Activated naive CD4-positive, alpha-beta T cell treated with anti-CD3 and anti-CD28 coated beads for 36 hours (primary cell): ENCODE measurements around the gene ZHX3. TPM values are rescaled to one million over a fixed set of nuclear protein-coding genes. Genes with fewer than 3 reads are reported as not detected.
A peak's percentile ranks its signal among the peaks of the same experiment; 100 is the strongest.
"Not testable (repeated sequence)": the region's sequence is repeated elsewhere in the genome, so short reads cannot be mapped to it uniquely, and the experiment has no call there.

ENCODE experiments used
- CTCF ChIA-PET: fragments of 350-600 bp; sonication (Branson Sonifier 250); formaldehyde crosslinking; loops from one replicate; lab custom pipeline; 2021; ENCODE audit warnings: antibody characterized with exemption; lab: Charles Lee
- DNase-seq: peaks from one replicate; pipeline ENCODE4 v3.0.0-alpha.2; 2020
- H3K27ac Mint-ChIP-seq: one replicate; pipeline ENCODE4 v1.8.0; 2021; ENCODE audit warnings: mild to moderate bottlenecking, mixed read lengths
- H3K27me3 Mint-ChIP-seq: one replicate; pipeline ENCODE4 v1.8.0; 2021; ENCODE audit warnings: low read depth, mixed read lengths
- H3K36me3 Mint-ChIP-seq: one replicate; pipeline ENCODE4 v1.8.0; 2021; ENCODE audit warnings: low read depth, mixed read lengths
- H3K4me1 Mint-ChIP-seq: one replicate; pipeline ENCODE4 v1.8.0; 2021; ENCODE audit warnings: low read depth, mixed read lengths
- H3K4me3 Mint-ChIP-seq: one replicate; pipeline ENCODE4 v1.8.0; 2021; ENCODE audit warnings: mild to moderate bottlenecking, moderate library complexity, mixed read lengths
- H3K9me3 Mint-ChIP-seq: one replicate; pipeline ENCODE4 v1.8.0; 2021; ENCODE audit warnings: mixed read lengths
- intact Hi-C: fragments of 100-400 bp; cut with micrococcal nuclease; formaldehyde crosslinking; loops from one replicate; pipeline ENCODE4 v1.15.1; 2023
- total RNA-seq, 2 experiments: library from RNA; stranded (reverse); gene quantifications; one replicate each; pipeline ENCODE4 v1.2.3, GENCODE V29; 2021

The ZHX3 gene
- total RNA-seq, 2 experiments from 2014 or later, result 9.4 to 9.9 TPM

GRCh38 chr20:41318271-41318649 is 729 bp upstream of the ZHX3 start:
- intact Hi-C loops, result loop anchor here (5.0 kb wide), 2 partner anchors 161 to 291 kb away; partner anchors contain the start of gene TOP1
- DNase-seq, result no peak
- CTCF ChIA-PET, result interaction anchor here (1.2 to 1.4 kb wide), 2 partner anchors 21 to 350 kb away, joined by 3 read pairs; no protein-coding TSS in a partner anchor
- peaks cover 29% of the 10 kb centered on the region for H3K4me1 Mint-ChIP-seq
- H3K27me3 Mint-ChIP-seq, result no peaks in the 10 kb centered on the region
- peak overlapping the region; percentile 64 for H3K4me3 Mint-ChIP-seq
- H3K9me3 Mint-ChIP-seq, result no peaks in the 10 kb centered on the region
- no peak overlapping the region for H3K27ac Mint-ChIP-seq
- no peaks in the 10 kb centered on the region for H3K36me3 Mint-ChIP-seq

- peak overlapping the region; percentile 85 for H3K4me3 Mint-ChIP-seq
- peaks cover 29% of the 10 kb centered on the region for H3K4me1 Mint-ChIP-seq
- CTCF ChIA-PET, result no interaction called here
- no peaks in the 10 kb centered on the region for H3K9me3 Mint-ChIP-seq
- intact Hi-C loops, result loop anchor here (1.0 to 5.0 kb wide), 5 partner anchors 12 to 290 kb away; partner anchors contain the start of genes LPIN3 and TOP1
- H3K36me3 Mint-ChIP-seq, result no peaks in the 10 kb centered on the region
- H3K27me3 Mint-ChIP-seq, result no peaks in the 10 kb centered on the region
- peak overlapping the region; percentile 65 for H3K27ac Mint-ChIP-seq
- peak; percentile 74 for DNase-seq
Observed at GRCh38 chr20:41316602-41317545, 657 bp downstream of the ZHX3 start.

- Mint-ChIP-seq H3K4me3 (peak overlapping the region; percentile 85), H3K4me1 (peaks cover 29% of the 10 kb centered on the region), H3K36me3 (no peaks in the 10 kb centered on the region), H3K9me3 (no peaks in the 10 kb centered on the region), H3K27ac (no peak overlapping the region), H3K27me3 (no peaks in the 10 kb centered on the region)
- CTCF ChIA-PET, result no interaction called here
- DNase-seq, result no peak
- intact Hi-C loops, result loop anchor here (5.0 kb wide), 2 partner anchors 159 to 289 kb away; partner anchors contain the start of gene TOP1
Observed at GRCh38 chr20:41316051-41316450, 1.5 kb downstream of the ZHX3 start.

DNA sequence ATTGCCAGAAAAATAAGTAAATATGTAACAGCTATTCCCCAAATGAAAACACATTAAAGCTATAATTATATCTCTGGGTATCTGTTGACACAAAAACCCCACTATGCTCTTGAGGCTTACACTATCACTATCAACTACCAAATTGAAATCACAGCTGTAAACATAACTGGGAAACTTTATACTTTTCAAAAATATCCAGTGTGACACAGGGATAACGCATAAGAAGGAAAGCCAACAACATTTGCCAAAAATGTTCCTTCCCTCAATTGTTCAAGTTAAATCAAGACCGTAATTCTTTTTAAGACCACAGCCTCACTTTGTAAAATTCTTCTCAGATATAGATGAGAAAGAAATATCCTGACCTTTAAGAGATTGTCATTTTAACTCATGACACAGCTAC is 3.1 kb downstream of the ZHX3 start:
- H3K27ac Mint-ChIP-seq, result no peak overlapping the region
- H3K27me3 Mint-ChIP-seq, result no peaks in the 10 kb centered on the region
- H3K9me3 Mint-ChIP-seq, result no peaks in the 10 kb centered on the region
- H3K4me3 Mint-ChIP-seq, result no peak overlapping the region
- DNase-seq, result no peak
- no peaks in the 10 kb centered on the region for H3K36me3 Mint-ChIP-seq
- intact Hi-C loops, result no loop called here
- H3K4me1 Mint-ChIP-seq, result peaks cover 26% of the 10 kb centered on the region
- CTCF ChIA-PET, result no interaction called here

GRCh38 chr20:41312009-41312408 is 5.5 kb downstream of the ZHX3 start:
- not testable (repeated sequence) for H3K27ac Mint-ChIP-seq
- CTCF ChIA-PET, result interaction anchor here (1.3 kb wide), 1 partner anchor 176 kb away, joined by 4 read pairs; no protein-coding TSS in a partner anchor

GRCh38 chr20:41309817-41310216 is 7.7 kb downstream of the ZHX3 start:
- peaks cover 11% of the 10 kb centered on the region for H3K4me1 Mint-ChIP-seq
- intact Hi-C loops, result no loop called here
- no peaks in the 10 kb centered on the region for H3K9me3 Mint-ChIP-seq
- H3K27ac Mint-ChIP-seq, result no peak overlapping the region
- no peaks in the 10 kb centered on the region for H3K36me3 Mint-ChIP-seq
- H3K27me3 Mint-ChIP-seq, result no peaks in the 10 kb centered on the region
- CTCF ChIA-PET, result no interaction called here
- no peak overlapping the region for H3K4me3 Mint-ChIP-seq
- no peak for DNase-seq

More at GRCh38 chr20:41312009-41312408, 5.5 kb downstream of the ZHX3 start:
- H3K4me3 Mint-ChIP-seq, DNase-seq, intact Hi-C loops, H3K9me3 Mint-ChIP-seq, H3K27me3 Mint-ChIP-seq, H3K36me3 Mint-ChIP-seq: not testable (repeated sequence)
- peaks cover 24% of the 10 kb centered on the region for H3K4me1 Mint-ChIP-seq

- CTCF ChIA-PET, result interaction anchor here (1.3 kb wide), 1 partner anchor 318 kb away, joined by 6 read pairs; no protein-coding TSS in a partner anchor
- intact Hi-C loops, result no loop called here
- no peak overlapping the region for H3K4me3 Mint-ChIP-seq
- peaks cover 3% of the 10 kb centered on the region for H3K4me1 Mint-ChIP-seq
- H3K36me3 Mint-ChIP-seq, result no peaks in the 10 kb centered on the region
- no peaks in the 10 kb centered on the region for H3K27me3 Mint-ChIP-seq
- no peak for DNase-seq
- no peaks in the 10 kb centered on the region for H3K9me3 Mint-ChIP-seq
- no peak overlapping the region for H3K27ac Mint-ChIP-seq
Observed at GRCh38 chr20:41308726-41309413, 8.7 kb downstream of the ZHX3 start.

- H3K27me3 Mint-ChIP-seq, result no peaks in the 10 kb centered on the region
- DNase-seq, result no peak
- intact Hi-C loops, result no loop called here
- CTCF ChIA-PET, result interaction anchor here (1.3 kb wide), 1 partner anchor 317 kb away, joined by 6 read pairs; no protein-coding TSS in a partner anchor
- no peak overlapping the region for H3K4me3 Mint-ChIP-seq
- H3K4me1 Mint-ChIP-seq, result peaks cover 2% of the 10 kb centered on the region
- no peak overlapping the region for H3K27ac Mint-ChIP-seq
- no peaks in the 10 kb centered on the region for H3K9me3 Mint-ChIP-seq
- H3K36me3 Mint-ChIP-seq, result no peaks in the 10 kb centered on the region
Observed at GRCh38 chr20:41308290-41308711, 9.2 kb downstream of the ZHX3 start.

- no peak for DNase-seq
- Mint-ChIP-seq H3K9me3 (no peaks in the 10 kb centered on the region), H3K27me3 (no peaks in the 10 kb centered on the region), H3K36me3 (no peaks in the 10 kb centered on the region), H3K27ac (no peak overlapping the region), H3K4me1 (peaks cover 2% of the 10 kb centered on the region), H3K4me3 (no peak overlapping the region)
- intact Hi-C loops, result no loop called here
- CTCF ChIA-PET, result no interaction called here
Observed at GRCh38 chr20:41307021-41307420, 10.5 kb downstream of the ZHX3 start.

DNA sequence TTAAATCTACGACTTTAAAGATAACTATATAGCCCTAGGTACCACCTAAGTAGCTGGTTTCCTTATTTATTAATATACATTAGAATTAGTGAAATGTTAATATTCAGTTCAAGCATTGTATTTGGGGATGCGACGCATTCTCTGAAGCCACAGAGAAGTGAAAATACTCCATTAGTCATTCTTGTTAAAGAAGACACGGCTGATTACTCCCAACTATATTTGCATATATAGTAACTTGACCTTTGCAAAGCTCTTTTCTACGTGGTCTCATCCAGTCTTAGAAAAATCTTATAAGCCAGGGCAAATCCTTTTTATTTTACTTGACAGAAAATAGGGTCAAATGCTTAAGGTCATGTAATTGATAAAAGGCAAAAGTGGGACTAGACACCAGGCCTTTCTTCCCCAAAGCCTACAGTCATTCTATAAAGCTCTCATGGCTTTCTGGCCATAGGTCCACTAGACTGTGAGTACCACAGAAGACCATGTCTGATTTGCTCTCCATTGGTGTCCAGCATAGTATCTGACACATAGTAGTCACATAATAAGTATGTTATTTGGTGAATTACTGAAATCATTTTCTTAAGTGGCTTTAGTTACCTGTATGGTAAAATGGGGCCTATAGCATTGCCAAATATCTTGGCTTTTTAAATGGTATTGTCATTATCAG is 11.3 kb downstream of the ZHX3 start:
- H3K36me3 Mint-ChIP-seq, result no peaks in the 10 kb centered on the region
- CTCF ChIA-PET, result no interaction called here
- intact Hi-C loops, result no loop called here
- no peaks in the 10 kb centered on the region for H3K9me3 Mint-ChIP-seq
- H3K27me3 Mint-ChIP-seq, result no peaks in the 10 kb centered on the region
- no peak overlapping the region for H3K27ac Mint-ChIP-seq
- DNase-seq, result no peak
- peaks cover 2% of the 10 kb centered on the region for H3K4me1 Mint-ChIP-seq
- H3K4me3 Mint-ChIP-seq, result no peak overlapping the region

GRCh38 chr20:41304424-41305079 is 13.0 kb downstream of the ZHX3 start:
- Mint-ChIP-seq H3K9me3 (no peaks in the 10 kb centered on the region), H3K27ac (no peak overlapping the region), H3K4me1 (peaks cover 2% of the 10 kb centered on the region), H3K4me3 (no peak overlapping the region), H3K36me3 (no peaks in the 10 kb centered on the region), H3K27me3 (no peaks in the 10 kb centered on the region)
- DNase-seq, result no peak
- intact Hi-C loops, result no loop called here
- CTCF ChIA-PET, result interaction anchor here (0.6 kb wide), 1 partner anchor 75 kb away, joined by 3 read pairs; no protein-coding TSS in a partner anchor
